Spleen (tissue), 7 donors: ENCODE results near the gene APOA5.

Source experiments
- POLR2A ChIP-seq, 3 donors: fragments of 450-650 bp; IDR thresholded peaks; one replicate each; pipeline ENCODE4 v1.5.1; 2017; ENCODE audit warnings: antibody characterized with exemption in 3 of 3, mild to moderate bottlenecking in 1 of 3
- TF ChIP-seq, protein P1 (sequence below), 11 experiments: fragments of 200-600 bp in 7 of 11; fragments of 450-650 bp in 4 of 11; sonication (generic) in 4 of 11; IDR thresholded peaks in 8 of 11; conservative IDR thresholded peaks in 3 of 11; 1 replicate in 7 of 11; 2 replicates in 4 of 11; pipeline versions ENCODE4 v1.4.0 to v1.8.0; 2016 to 2021; ENCODE audit warnings: antibody characterized with exemption in 11 of 11, inconsistent platforms in 4 of 11, mild to moderate bottlenecking in 1 of 11
- donor health status: DM: no; HTN: no; CAD: no; lungs with moderate emphysema.
- donor health status: DM: no; HTN: no; CAD: no.
- donor health status: DM: no; HTN: no; CAD: no.

DNA sequence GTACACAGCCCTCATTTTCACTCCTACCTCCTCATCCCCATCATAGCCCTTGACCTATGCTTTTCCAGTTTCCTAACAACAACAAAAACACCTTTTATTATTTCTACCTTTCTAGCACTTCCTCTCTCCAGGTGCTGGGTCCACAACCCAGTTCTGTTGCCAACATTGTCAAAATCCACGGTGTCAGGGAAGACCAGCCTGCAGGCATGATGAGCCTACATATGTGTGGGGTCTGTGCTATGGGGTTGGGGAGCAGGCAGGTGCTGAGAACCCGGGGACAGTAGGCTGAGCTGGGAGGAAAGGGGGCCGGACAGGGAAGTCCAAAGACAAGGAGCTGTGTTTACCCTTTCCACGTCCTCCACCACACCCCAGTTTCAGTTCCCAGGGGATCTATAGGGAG lies 3.1 kb downstream of the APOA5 start:
- TF ChIP-seq, protein P1, sequence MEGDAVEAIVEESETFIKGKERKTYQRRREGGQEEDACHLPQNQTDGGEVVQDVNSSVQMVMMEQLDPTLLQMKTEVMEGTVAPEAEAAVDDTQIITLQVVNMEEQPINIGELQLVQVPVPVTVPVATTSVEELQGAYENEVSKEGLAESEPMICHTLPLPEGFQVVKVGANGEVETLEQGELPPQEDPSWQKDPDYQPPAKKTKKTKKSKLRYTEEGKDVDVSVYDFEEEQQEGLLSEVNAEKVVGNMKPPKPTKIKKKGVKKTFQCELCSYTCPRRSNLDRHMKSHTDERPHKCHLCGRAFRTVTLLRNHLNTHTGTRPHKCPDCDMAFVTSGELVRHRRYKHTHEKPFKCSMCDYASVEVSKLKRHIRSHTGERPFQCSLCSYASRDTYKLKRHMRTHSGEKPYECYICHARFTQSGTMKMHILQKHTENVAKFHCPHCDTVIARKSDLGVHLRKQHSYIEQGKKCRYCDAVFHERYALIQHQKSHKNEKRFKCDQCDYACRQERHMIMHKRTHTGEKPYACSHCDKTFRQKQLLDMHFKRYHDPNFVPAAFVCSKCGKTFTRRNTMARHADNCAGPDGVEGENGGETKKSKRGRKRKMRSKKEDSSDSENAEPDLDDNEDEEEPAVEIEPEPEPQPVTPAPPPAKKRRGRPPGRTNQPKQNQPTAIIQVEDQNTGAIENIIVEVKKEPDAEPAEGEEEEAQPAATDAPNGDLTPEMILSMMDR (IDR thresholded peaks at IDR 0.05 in 8 of 11, conservative IDR thresholded peaks at IDR 0.05 in 3 of 11) = no peak
- no peak for TF ChIP-seq POLR2A (IDR thresholded peaks at IDR 0.05)
